Activated CD4-positive, alpha-beta memory T cell treated with anti-CD3 and anti-CD28 coated beads, Interleukin-2, amount 10 ng/mL, durations not matched to agents 7 days and 5 days (primary cell): ENCODE data around the gene NTN5. TPM values are rescaled to one million over a fixed set of nuclear protein-coding genes. Genes with fewer than 3 reads are reported as not detected.
A peak's percentile ranks its signal among the peaks of the same experiment; 100 is the strongest.

Experiments
- CTCF ChIA-PET: fragments of 350-600 bp; sonication (Branson Sonifier 250); formaldehyde crosslinking; loops from one replicate; lab custom pipeline; 2021; ENCODE audit warnings: antibody characterized with exemption, inconsistent platforms; lab: Charles Lee
- POLR2A ChIA-PET: fragments of 350-600 bp; sonication (Branson Sonifier 250); formaldehyde crosslinking; loops from one replicate; lab custom pipeline; 2021; ENCODE audit warnings: antibody characterized with exemption; lab: Charles Lee
- DNase-seq: peaks from one replicate; pipeline ENCODE4 v3.0.0-alpha.2; 2020
- H3K27ac Mint-ChIP-seq: one replicate; pipeline ENCODE4 v1.8.0; 2021; ENCODE audit warnings: mild to moderate bottlenecking, mixed read lengths
- H3K27me3 Mint-ChIP-seq: one replicate; pipeline ENCODE4 v1.8.0; 2021; ENCODE audit warnings: mixed read lengths
- H3K36me3 Mint-ChIP-seq: one replicate; pipeline ENCODE4 v1.8.0; 2021; ENCODE audit warnings: low read depth, mixed read lengths
- H3K4me1 Mint-ChIP-seq: one replicate; pipeline ENCODE4 v1.8.0; 2021; ENCODE audit warnings: mixed read lengths
- H3K4me3 Mint-ChIP-seq: one replicate; pipeline ENCODE4 v1.8.0; 2021; ENCODE audit warnings: mild to moderate bottlenecking, mixed read lengths
- H3K9me3 Mint-ChIP-seq: one replicate; pipeline ENCODE4 v1.8.0; 2021; ENCODE audit warnings: mixed read lengths
- total RNA-seq, 2 experiments: library from RNA; stranded (reverse); gene quantifications; one replicate each; pipeline ENCODE4 v1.2.3, GENCODE V29; 2021

Gene NTN5
- total RNA-seq, 2 experiments from 2014 or later = 0.68 to 1.1 TPM

- no peaks in the 10 kb centered on the region for H3K9me3 Mint-ChIP-seq
- no peak overlapping the region for H3K4me3 Mint-ChIP-seq
- H3K27me3 Mint-ChIP-seq = no peaks in the 10 kb centered on the region
- peaks cover 5% of the 10 kb centered on the region for H3K4me1 Mint-ChIP-seq
- DNase-seq = peak; percentile 76
- ChIA-PET POLR2A (interaction anchor here (1.0 kb wide), 1 partner anchor 21 kb away, joined by 3 read pairs; no protein-coding TSS in a partner anchor), CTCF (interaction anchor here (0.5 to 3.0 kb wide), 13 partner anchors 10 to 507 kb away, joined by 3 to 16 read pairs (median 5); partner anchors contain the start of genes CA11, FUT2 and HSD17B14)
- H3K36me3 Mint-ChIP-seq = no peaks in the 10 kb centered on the region
- no peak overlapping the region for H3K27ac Mint-ChIP-seq
Observed at GRCh38 chr19:48674921-48675824, 2.4 kb upstream of the NTN5 start.

- Mint-ChIP-seq H3K36me3 (no peaks in the 10 kb centered on the region), H3K27ac (no peak overlapping the region), H3K4me3 (no peak overlapping the region), H3K4me1 (peaks cover 5% of the 10 kb centered on the region), H3K9me3 (peaks cover 5% of the 10 kb centered on the region), H3K27me3 (no peaks in the 10 kb centered on the region)
- DNase-seq = no peak
- CTCF ChIA-PET = interaction anchor here (0.5 to 3.0 kb wide), 12 partner anchors 9 to 508 kb away, joined by 3 to 16 read pairs (median 5); partner anchors contain the start of genes CA11, FUT2 and HSD17B14
- POLR2A ChIA-PET = no interaction called here
Observed at GRCh38 chr19:48674216-48674809, 1.5 kb upstream of the NTN5 start.

- Mint-ChIP-seq H3K9me3 (peaks cover 9% of the 10 kb centered on the region), H3K36me3 (no peaks in the 10 kb centered on the region), H3K4me1 (peaks cover 5% of the 10 kb centered on the region), H3K4me3 (no peak overlapping the region), H3K27ac (no peak overlapping the region), H3K27me3 (no peaks in the 10 kb centered on the region)
- ChIA-PET POLR2A (no interaction called here), CTCF (interaction anchor here (1.2 to 3.0 kb wide), 7 partner anchors 20 to 169 kb away, joined by 4 to 16 read pairs (median 6); partner anchors contain the start of genes CA11, FUT2 and HSD17B14)
- no peak for DNase-seq
Observed at GRCh38 chr19:48673436-48674100, 751 bp upstream of the NTN5 start.

GRCh38 chr19:48671446-48671995 is 1.3 kb downstream of the NTN5 start:
- CTCF ChIA-PET = no interaction called here

GRCh38 chr19:48670699-48671445 is 1.9 kb downstream of the NTN5 start:
- H3K27ac Mint-ChIP-seq = no peak overlapping the region
- ChIA-PET CTCF (no interaction called here), POLR2A (no interaction called here)

More at GRCh38 chr19:48671446-48671995, 1.3 kb downstream of the NTN5 start:
- peaks cover 5% of the 10 kb centered on the region for H3K4me1 Mint-ChIP-seq
- no peak overlapping the region for H3K4me3 Mint-ChIP-seq
- H3K36me3 Mint-ChIP-seq = no peaks in the 10 kb centered on the region
- POLR2A ChIA-PET = no interaction called here
- H3K27ac Mint-ChIP-seq = no peak overlapping the region
- peaks cover 9% of the 10 kb centered on the region for H3K9me3 Mint-ChIP-seq
- DNase-seq = no peak
- no peaks in the 10 kb centered on the region for H3K27me3 Mint-ChIP-seq

GRCh38 chr19:48669903-48670668 is 2.7 kb downstream of the NTN5 start:
- H3K27me3 Mint-ChIP-seq = no peaks in the 10 kb centered on the region
- H3K9me3 Mint-ChIP-seq = peaks cover 9% of the 10 kb centered on the region
- no peaks in the 10 kb centered on the region for H3K36me3 Mint-ChIP-seq
- no peak for DNase-seq
- ChIA-PET CTCF (no interaction called here), POLR2A (no interaction called here)
- H3K4me3 Mint-ChIP-seq = no peak overlapping the region
- peaks cover 1% of the 10 kb centered on the region for H3K4me1 Mint-ChIP-seq
- H3K27ac Mint-ChIP-seq = peak overlapping the region; percentile 49

More at GRCh38 chr19:48670699-48671445, 1.9 kb downstream of the NTN5 start:
- Mint-ChIP-seq H3K9me3 (peaks cover 9% of the 10 kb centered on the region), H3K4me1 (peaks cover 5% of the 10 kb centered on the region), H3K36me3 (no peaks in the 10 kb centered on the region), H3K27me3 (no peaks in the 10 kb centered on the region), H3K4me3 (no peak overlapping the region)
- no peak for DNase-seq

GRCh38 chr19:48668761-48669160 is 4.1 kb downstream of the NTN5 start:
- ChIA-PET CTCF (no interaction called here), POLR2A (no interaction called here)
- no peaks in the 10 kb centered on the region for H3K36me3 Mint-ChIP-seq
- H3K9me3 Mint-ChIP-seq = peaks cover 9% of the 10 kb centered on the region
- no peak for DNase-seq
- no peak overlapping the region for H3K4me3 Mint-ChIP-seq
- no peaks in the 10 kb centered on the region for H3K4me1 Mint-ChIP-seq
- no peak overlapping the region for H3K27ac Mint-ChIP-seq
- H3K27me3 Mint-ChIP-seq = no peaks in the 10 kb centered on the region

GRCh38 chr19:48668332-48668731 is 4.5 kb downstream of the NTN5 start:
- DNase-seq = no peak
- Mint-ChIP-seq H3K9me3 (peaks cover 9% of the 10 kb centered on the region), H3K27ac (no peak overlapping the region), H3K4me3 (no peak overlapping the region), H3K36me3 (no peaks in the 10 kb centered on the region), H3K27me3 (no peaks in the 10 kb centered on the region), H3K4me1 (no peaks in the 10 kb centered on the region)
- CTCF ChIA-PET = no interaction called here
- POLR2A ChIA-PET = no interaction called here

GRCh38 chr19:48665786-48666185 is 7.0 kb downstream of the NTN5 start:
- no peaks in the 10 kb centered on the region for H3K36me3 Mint-ChIP-seq

GRCh38 chr19:48664476-48664875 is 8.3 kb downstream of the NTN5 start:
- CTCF ChIA-PET = interaction anchor here (1.6 kb wide), 1 partner anchor 10 kb away, joined by 3 read pairs; no protein-coding TSS in a partner anchor
- H3K4me3 Mint-ChIP-seq = no peak overlapping the region
- DNase-seq = no peak
- POLR2A ChIA-PET = interaction anchor here (1.2 kb wide), 1 partner anchor 12 kb away, joined by 4 read pairs; no protein-coding TSS in a partner anchor
- H3K27me3 Mint-ChIP-seq = no peaks in the 10 kb centered on the region
- H3K4me1 Mint-ChIP-seq = peaks cover 14% of the 10 kb centered on the region
- no peak overlapping the region for H3K27ac Mint-ChIP-seq
- no peaks in the 10 kb centered on the region for H3K36me3 Mint-ChIP-seq
- peaks cover 4% of the 10 kb centered on the region for H3K9me3 Mint-ChIP-seq

More at GRCh38 chr19:48665786-48666185, 7.0 kb downstream of the NTN5 start:
- ChIA-PET POLR2A (no interaction called here), CTCF (interaction anchor here (1.2 to 1.6 kb wide), 2 partner anchors 9 to 20 kb away, joined by 3 to 6 read pairs; partner anchors contain the start of gene CA11)
- no peaks in the 10 kb centered on the region for H3K27me3 Mint-ChIP-seq
- H3K27ac Mint-ChIP-seq = no peak overlapping the region
- no peak for DNase-seq
- H3K4me1 Mint-ChIP-seq = peaks cover 10% of the 10 kb centered on the region
- no peak overlapping the region for H3K4me3 Mint-ChIP-seq
- H3K9me3 Mint-ChIP-seq = peaks cover 9% of the 10 kb centered on the region

GRCh38 chr19:48663667-48664066 is 9.2 kb downstream of the NTN5 start:
- ChIA-PET POLR2A (interaction anchor here (0.9 kb wide), 2 partner anchors 44 to 208 kb away, joined by 3 to 4 read pairs; partner anchors contain the start of genes PPP1R15A, RPL18 and SPHK2), CTCF (no interaction called here)
- peaks cover 3% of the 10 kb centered on the region for H3K27me3 Mint-ChIP-seq

More at GRCh38 chr19:48663667-48664066, 9.2 kb downstream of the NTN5 start:
- no peak for DNase-seq
- H3K9me3 Mint-ChIP-seq = peaks cover under 1% of the 10 kb centered on the region
- peaks cover 17% of the 10 kb centered on the region for H3K4me1 Mint-ChIP-seq
- H3K4me3 Mint-ChIP-seq = no peak overlapping the region
- H3K36me3 Mint-ChIP-seq = no peaks in the 10 kb centered on the region
- H3K27ac Mint-ChIP-seq = no peak overlapping the region
